ENCODE data around the gene NRF1. TPM values are rescaled to one million over a fixed set of nuclear protein-coding genes. Genes with fewer than 3 reads are reported as not detected.

Gene NRF1
- total and polyA plus RNA-seq, 2 of the 13 experiments (the other 11 are each of a cell fraction or from before 2014, with no cell fraction given), result 9.3 to 10.1 TPM

DNA sequence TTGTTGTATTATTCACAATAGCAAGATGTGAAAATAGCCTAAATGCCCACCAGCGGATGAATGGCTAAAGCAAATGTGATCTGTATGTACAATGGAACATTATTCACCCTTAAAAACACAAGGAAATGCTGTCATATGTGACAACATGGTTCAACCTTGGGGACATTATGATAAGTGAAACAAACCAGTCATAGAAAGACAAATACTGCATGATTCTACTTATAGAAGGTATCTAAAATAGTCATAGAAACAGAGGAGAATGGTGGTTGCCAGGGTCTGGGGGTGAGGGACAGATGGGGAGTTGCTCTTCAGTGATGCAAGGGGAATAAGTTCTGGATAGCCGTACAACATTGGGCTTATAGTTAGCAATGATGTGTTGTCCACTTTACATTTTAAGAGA, 58.4 kb downstream of the NRF1 start:
- peak; percentile 18 for FAIRE-seq
- WGBS (ENCODE audit: low lambda C conversion rate), result 100% methylated on average over 2 of the region's 2 CpGs

More for the DNA sequence above, 58.4 kb downstream of the NRF1 start:
- ChIA-PET POLR2A (no interaction called here), CTCF (ENCODE audit: low intra/inter-chr PET ratio, low total read pairs) (no interaction called here)
- no peak overlapping the region for H3K9ac ChIP-seq (ENCODE audit: insufficient read depth, low read depth, low read length)
- H3K27ac ChIP-seq (ENCODE audit: extremely low read length, insufficient read depth, low read length), result no peak overlapping the region
- no peaks in the 10 kb centered on the region for H3K27me3 ChIP-seq (ENCODE audit: control insufficient read depth in 1 of 2, insufficient read depth in 2 of 2, low read length in 2 of 2)
- in situ Hi-C loops (cut with HindIII; ENCODE audit: extremely low pct_ligation_motif_present, low pct_unique_long_range_greater_than_20kb) (loop anchor here (10.0 kb wide), 1 partner anchor 345 kb away; no protein-coding TSS in a partner anchor), intact Hi-C loops (cut with micrococcal nuclease; ENCODE audit: unreplicated experiment) (no loop called here)
- no peaks in the 10 kb centered on the region for H3K9me3 ChIP-seq (ENCODE audit: low read length)
- H3K4me1 ChIP-seq (ENCODE audit: insufficient read depth, low read length), result no peaks in the 10 kb centered on the region
- no peaks in the 10 kb centered on the region for H3K79me2 ChIP-seq (ENCODE audit: insufficient read depth, low read length)
- no peak overlapping the region for H2AFZ ChIP-seq (ENCODE audit: low read length)
- DNase-seq (ENCODE audit: low spot score) (no peak), ATAC-seq (no peak)
- H4K20me1 ChIP-seq (ENCODE audit: insufficient read depth, low read length), result no peaks in the 10 kb centered on the region
- H3K36me3 ChIP-seq (replicated peaks in 1 of 2; ENCODE audit: control insufficient read depth in 1 of 2, insufficient read depth in 2 of 2, low read length in 2 of 2), result peaks cover 2 to 26% of the 10 kb centered on the region in 2 experiments; a peak in 4 of 5 replicates
- H3K4me3 ChIP-seq (replicated peaks in 1 of 3; ENCODE audit: insufficient read depth in 1 of 3, low read depth in 2 of 3, low read length in 3 of 3), result no peak overlapping the region
- BruUV-seq (replicated peaks), result no TSS peak
- H3K4me2 ChIP-seq (ENCODE audit: low read depth, low read length), result no peak overlapping the region
- TF ChIP-seq HCFC1 (IDR thresholded peaks at IDR 0.05; ENCODE audit: low read depth, low read length), result no peak
- TF ChIP-seq NCOA2 (CRISPR knock-in tag; IDR thresholded peaks at IDR 0.05), result no peak
- no peak for TF ChIP-seq GPN1 (CRISPR knock-in tag; IDR thresholded peaks at IDR 0.05; ENCODE audit: borderline replicate concordance)
- TF ChIP-seq, protein P1, sequence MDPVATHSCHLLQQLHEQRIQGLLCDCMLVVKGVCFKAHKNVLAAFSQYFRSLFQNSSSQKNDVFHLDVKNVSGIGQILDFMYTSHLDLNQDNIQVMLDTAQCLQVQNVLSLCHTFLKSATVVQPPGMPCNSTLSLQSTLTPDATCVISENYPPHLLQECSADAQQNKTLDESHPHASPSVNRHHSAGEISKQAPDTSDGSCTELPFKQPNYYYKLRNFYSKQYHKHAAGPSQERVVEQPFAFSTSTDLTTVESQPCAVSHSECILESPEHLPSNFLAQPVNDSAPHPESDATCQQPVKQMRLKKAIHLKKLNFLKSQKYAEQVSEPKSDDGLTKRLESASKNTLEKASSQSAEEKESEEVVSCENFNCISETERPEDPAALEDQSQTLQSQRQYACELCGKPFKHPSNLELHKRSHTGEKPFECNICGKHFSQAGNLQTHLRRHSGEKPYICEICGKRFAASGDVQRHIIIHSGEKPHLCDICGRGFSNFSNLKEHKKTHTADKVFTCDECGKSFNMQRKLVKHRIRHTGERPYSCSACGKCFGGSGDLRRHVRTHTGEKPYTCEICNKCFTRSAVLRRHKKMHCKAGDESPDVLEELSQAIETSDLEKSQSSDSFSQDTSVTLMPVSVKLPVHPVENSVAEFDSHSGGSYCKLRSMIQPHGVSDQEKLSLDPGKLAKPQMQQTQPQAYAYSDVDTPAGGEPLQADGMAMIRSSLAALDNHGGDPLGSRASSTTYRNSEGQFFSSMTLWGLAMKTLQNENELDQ (CRISPR knock-in tag; IDR thresholded peaks at IDR 0.05; ENCODE audit: borderline replicate concordance), result no peak
- TF ChIP-seq FOSL1 (CRISPR knock-in tag; IDR thresholded peaks at IDR 0.05; ENCODE audit: borderline replicate concordance), result no peak
- TF ChIP-seq HES4 (CRISPR knock-in tag; IDR thresholded peaks at IDR 0.05; ENCODE audit: borderline replicate concordance), result no peak
- TF ChIP-seq GATAD1 (CRISPR knock-in tag; IDR thresholded peaks at IDR 0.05), result no peak
- no peak for TF ChIP-seq ZNF687 (CRISPR knock-in tag; IDR thresholded peaks at IDR 0.05)
- no peak for TF ChIP-seq TARDBP (CRISPR knock-in tag; IDR thresholded peaks at IDR 0.05)
- no peak for TF ChIP-seq IRF2 (CRISPR knock-in tag; IDR thresholded peaks at IDR 0.05)
